CD14-positive monocyte (primary cell): ENCODE measurements around the gene FOS. TPM values are rescaled to one million over a fixed set of nuclear protein-coding genes. Genes with fewer than 3 reads are reported as not detected.
"Not testable (repeated sequence)": the region's sequence is repeated elsewhere in the genome, so short reads cannot be mapped to it uniquely, and the experiment has no call there.

Source experiments
- DNase-seq, 3 donors: peaks; one replicate each; pipeline ENCODE4 v3.0.0-alpha.2; 2011 to 2022
- H2AFZ ChIP-seq: 2 replicates; pipeline ENCODE4 v1.6.0; 2012; ENCODE audit warnings: mild to moderate bottlenecking, low read depth, low read length, inconsistent platforms; ENCODE audit not compliant: insufficient read depth, poor library complexity, severe bottlenecking
- H3K27ac ChIP-seq, 2 donors: 1 replicate in 1 of 2; 2 replicates in 1 of 2; pipeline ENCODE4 v1.5.1; 2012 to 2013; ENCODE audit warnings: low read length in 2 of 2, control low read depth in 1 of 2, inconsistent platforms in 1 of 2, low read depth in 1 of 2, mild to moderate bottlenecking in 1 of 2
- H3K27me3 ChIP-seq, 2 donors: one replicate each; pipeline versions ENCODE4 v1.6.0 to v1.6.1; 2011 to 2013; ENCODE audit warnings: low read length in 2 of 2; ENCODE audit not compliant: control insufficient read depth in 2 of 2, insufficient read depth in 2 of 2
- H3K36me3 ChIP-seq, 2 donors: replicated peaks in 1 of 2; 1 replicate in 1 of 2; 2 replicates in 1 of 2; pipeline versions ENCODE4 v1.5.1 to v1.6.1; 2012 to 2013; ENCODE audit warnings: low read length in 2 of 2, control low read depth in 1 of 2, inconsistent platforms in 1 of 2, mild to moderate bottlenecking in 1 of 2; ENCODE audit not compliant: insufficient read depth in 2 of 2, control insufficient read depth in 1 of 2
- H3K4me1 ChIP-seq, 2 donors: 1 replicate in 1 of 2; 2 replicates in 1 of 2; pipeline versions ENCODE4 v1.5.1 to v1.6.1; 2012 to 2013; ENCODE audit warnings: low read length in 2 of 2, control low read depth in 1 of 2, inconsistent platforms in 1 of 2, mild to moderate bottlenecking in 1 of 2, moderate library complexity in 1 of 2; ENCODE audit not compliant: insufficient read depth in 2 of 2, control insufficient read depth in 1 of 2
- H3K4me2 ChIP-seq: replicated peaks from 2 replicates; pipeline ENCODE3; 2012; ENCODE audit warnings: low read length, moderate library complexity, mild to moderate bottlenecking; ENCODE audit not compliant: poor library complexity, severe bottlenecking; ENCODE audit errors: extremely low read depth
- H3K4me3 ChIP-seq, 3 experiments: fragments of 200-600 bp in 1 of 3; sonication (generic) in 1 of 3; replicated peaks in 1 of 3; 1 replicate in 2 of 3; 2 replicates in 1 of 3; pipeline ENCODE4 v1.5.1; 2011 to 2013; ENCODE audit warnings: low read length in 3 of 3, mild to moderate bottlenecking in 3 of 3, control low read depth in 2 of 3, low read depth in 2 of 3, inconsistent platforms in 1 of 3, moderate library complexity in 1 of 3
- H3K79me2 ChIP-seq: 2 replicates; pipeline ENCODE4 v1.6.0; 2012; ENCODE audit warnings: mild to moderate bottlenecking, control low read depth, inconsistent platforms, low read length, moderate library complexity; ENCODE audit not compliant: insufficient read depth
- H3K9ac ChIP-seq: 2 replicates; pipeline ENCODE4 v1.6.0; 2017; ENCODE audit warnings: low read length, mild to moderate bottlenecking; ENCODE audit not compliant: insufficient read depth, poor library complexity, severe bottlenecking
- H3K9me3 ChIP-seq, 2 donors: replicated peaks in 1 of 2; 1 replicate in 1 of 2; 2 replicates in 1 of 2; pipeline versions ENCODE4 v1.5.1 to v1.6.1; 2012 to 2013; ENCODE audit warnings: low read length in 2 of 2, control low read depth in 1 of 2; ENCODE audit not compliant: control insufficient read depth in 1 of 2, insufficient read depth in 1 of 2
- H4K20me1 ChIP-seq: 2 replicates; pipeline ENCODE4 v1.6.0; 2012; ENCODE audit warnings: mild to moderate bottlenecking, low read length, control low read depth, moderate library complexity; ENCODE audit not compliant: insufficient read depth
- H3K27ac Mint-ChIP-seq, 7 donors: one replicate each; pipeline ENCODE4 v1.8.0; 2020; ENCODE audit warnings: mild to moderate bottlenecking in 7 of 7, mixed read lengths in 7 of 7, moderate library complexity in 6 of 7, inconsistent platforms in 2 of 7
- H3K27me3 Mint-ChIP-seq, 3 donors: one replicate each; pipeline ENCODE4 v1.8.0; 2021 to 2022; ENCODE audit warnings: low read depth in 3 of 3, mild to moderate bottlenecking in 3 of 3, mixed read lengths in 3 of 3, moderate library complexity in 3 of 3, inconsistent platforms in 1 of 3
- H3K36me3 Mint-ChIP-seq, 2 donors: one replicate each; pipeline ENCODE4 v1.8.0; 2020; ENCODE audit warnings: mixed read lengths in 2 of 2, inconsistent platforms in 1 of 2, mild to moderate bottlenecking in 1 of 2
- H3K4me1 Mint-ChIP-seq: one replicate; pipeline ENCODE4 v1.8.0; 2020; ENCODE audit warnings: mild to moderate bottlenecking, mixed read lengths
- H3K4me3 Mint-ChIP-seq, 2 donors: one replicate each; pipeline ENCODE4 v1.8.0; 2020; ENCODE audit warnings: mild to moderate bottlenecking in 2 of 2, mixed read lengths in 2 of 2, moderate library complexity in 1 of 2
- H3K9me3 Mint-ChIP-seq, 7 donors: one replicate each; pipeline ENCODE4 v1.8.0; 2020 to 2022; ENCODE audit warnings: mixed read lengths in 7 of 7, mild to moderate bottlenecking in 6 of 7, moderate library complexity in 6 of 7, inconsistent platforms in 2 of 7
- WGBS: methylation state at CpG from one replicate; pipeline ENCODE4 v1.1.5; 2013; ENCODE audit warnings: missing lambda C conversion rate; ENCODE audit not compliant: insufficient coverage; 5-methylcytosine and 5-hydroxymethylcytosine counted together
- intact Hi-C, 2 donors: fragments of 100-400 bp; cut with micrococcal nuclease; formaldehyde crosslinking; loops; one replicate each; pipeline versions ENCODE4 v1.15.0 to v1.15.1; 2023
- polyA plus RNA-seq, 3 donors: library from polyadenylated mRNA; depleted of rRNA in 1 of 3; unstranded in 2 of 3; stranded (reverse) in 1 of 3; fragments of 300-500 nt in 2 of 3; fragments of >200 nt in 1 of 3; fragmentation: Illumina TruSeq in 2 of 3; gene quantifications; 1 replicate in 2 of 3; 2 replicates in 1 of 3; pipeline ENCODE4 v1.2.3, GENCODE V29; 2012 to 2021
- TF ChIP-seq, protein P1 (sequence below): fragments of 200-600 bp; IDR thresholded peaks from one replicate; pipeline ENCODE4 v1.8.0; 2022; ENCODE audit warnings: antibody characterized with exemption, mild to moderate bottlenecking

FOS gene
- polyA plus RNA-seq, 3 donors: 4,403 to 5,159 (median 4,841) TPM

DNA sequence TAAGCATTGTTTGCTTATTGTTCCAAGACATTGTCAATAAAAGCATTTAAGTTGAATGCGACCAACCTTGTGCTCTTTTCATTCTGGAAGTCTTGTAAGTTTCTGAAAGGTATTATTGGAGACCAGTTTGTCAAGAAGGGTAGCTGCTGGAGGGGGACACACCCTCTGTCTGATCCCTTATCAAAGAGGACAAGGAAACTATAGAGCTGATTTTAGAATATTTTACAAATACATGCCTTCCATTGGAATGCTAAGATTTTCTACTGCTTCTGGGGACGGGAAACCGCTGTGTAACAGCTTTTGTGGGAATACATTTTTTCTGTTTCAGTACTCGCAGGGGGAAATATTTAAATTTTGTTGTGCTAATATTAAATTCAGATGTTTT, 3.5 kb downstream of the FOS start:
- Mint-ChIP-seq H3K36me3 (peaks cover 38 to 44% of the 10 kb centered on the region in 2 donors), H3K4me1 (peaks cover 63% of the 10 kb centered on the region), H3K27me3 (peaks cover 0 to 39% (median 7%) of the 10 kb centered on the region in 3 donors), H3K27ac (peak overlapping the region; percentile 94 to 100 (median 98)), H3K9me3 (peaks cover 15 to 31% (median 26%) of the 10 kb centered on the region in 7 donors), H3K4me3 (peak overlapping the region; percentile 95 to 100)
- peaks cover 41% of the 10 kb centered on the region for H3K79me2 ChIP-seq
- H3K27me3 ChIP-seq: no peaks in the 10 kb centered on the region
- H3K4me2 ChIP-seq: peak overlapping the region; percentile 84
- peak overlapping the region; percentile 48 to 98 for H3K27ac ChIP-seq
- DNase-seq: peak in 1 of 3 donors; percentile 33
- intact Hi-C loops: loop anchor here in 1 of 2 donors (5.0 kb wide), 1 partner anchor 150 kb away; no protein-coding TSS in a partner anchor
- no peak overlapping the region for H2AFZ ChIP-seq
- no CpG with 5 or more reads among the region's 4 CpGs for WGBS
- no peaks in the 10 kb centered on the region for H3K9me3 ChIP-seq
- peaks cover 61% of the 10 kb centered on the region for H4K20me1 ChIP-seq
- H3K9ac ChIP-seq: peak overlapping the region; percentile 99
- peak overlapping the region; percentile 80 to 100 (median 91) for H3K4me3 ChIP-seq
- peaks cover 56 to 66% of the 10 kb centered on the region in 2 donors for H3K4me1 ChIP-seq
- TF ChIP-seq, protein P1, sequence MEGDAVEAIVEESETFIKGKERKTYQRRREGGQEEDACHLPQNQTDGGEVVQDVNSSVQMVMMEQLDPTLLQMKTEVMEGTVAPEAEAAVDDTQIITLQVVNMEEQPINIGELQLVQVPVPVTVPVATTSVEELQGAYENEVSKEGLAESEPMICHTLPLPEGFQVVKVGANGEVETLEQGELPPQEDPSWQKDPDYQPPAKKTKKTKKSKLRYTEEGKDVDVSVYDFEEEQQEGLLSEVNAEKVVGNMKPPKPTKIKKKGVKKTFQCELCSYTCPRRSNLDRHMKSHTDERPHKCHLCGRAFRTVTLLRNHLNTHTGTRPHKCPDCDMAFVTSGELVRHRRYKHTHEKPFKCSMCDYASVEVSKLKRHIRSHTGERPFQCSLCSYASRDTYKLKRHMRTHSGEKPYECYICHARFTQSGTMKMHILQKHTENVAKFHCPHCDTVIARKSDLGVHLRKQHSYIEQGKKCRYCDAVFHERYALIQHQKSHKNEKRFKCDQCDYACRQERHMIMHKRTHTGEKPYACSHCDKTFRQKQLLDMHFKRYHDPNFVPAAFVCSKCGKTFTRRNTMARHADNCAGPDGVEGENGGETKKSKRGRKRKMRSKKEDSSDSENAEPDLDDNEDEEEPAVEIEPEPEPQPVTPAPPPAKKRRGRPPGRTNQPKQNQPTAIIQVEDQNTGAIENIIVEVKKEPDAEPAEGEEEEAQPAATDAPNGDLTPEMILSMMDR: no peak
- H3K36me3 ChIP-seq: peaks cover 35 to 41% of the 10 kb centered on the region in 2 donors

DNA sequence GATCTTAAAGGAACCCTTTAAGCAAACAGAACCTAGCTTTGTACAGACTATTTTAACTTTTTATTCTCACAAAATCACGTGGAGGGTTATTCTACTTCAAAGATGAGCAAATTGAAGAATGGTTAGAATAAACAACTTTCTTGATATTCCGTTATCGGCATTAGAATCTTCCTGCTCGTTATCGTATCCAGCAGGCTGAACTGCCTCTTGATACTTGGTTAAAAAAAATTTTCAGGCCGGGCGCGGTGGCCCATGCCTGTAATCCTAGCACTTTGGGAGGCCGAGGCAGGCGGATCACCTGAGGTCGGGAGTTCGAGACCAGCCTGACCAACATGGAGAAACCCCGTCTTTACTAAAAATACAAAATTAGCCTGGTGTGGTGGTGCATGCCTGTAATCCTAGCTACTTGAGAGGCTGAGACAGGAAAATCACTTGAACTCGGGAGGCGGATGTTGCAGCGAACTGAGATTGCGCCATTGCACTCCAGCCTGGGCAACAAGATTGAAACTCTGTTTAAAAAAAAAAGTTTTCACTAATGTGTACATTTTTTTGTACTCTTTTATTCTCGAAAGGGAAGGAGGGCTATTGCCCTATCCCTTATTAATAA, 4.0 kb downstream of the FOS start:
- Mint-ChIP-seq H3K4me3 (peak overlapping the region; percentile 95 to 100), H3K27ac (peak overlapping the region; percentile 94 to 100 (median 98)), H3K36me3 (peaks cover 38 to 44% of the 10 kb centered on the region in 2 donors), H3K4me1 (peaks cover 68% of the 10 kb centered on the region), H3K27me3 (peaks cover 0 to 39% (median 7%) of the 10 kb centered on the region in 3 donors), H3K9me3 (peaks cover 15 to 31% (median 26%) of the 10 kb centered on the region in 7 donors)
- peaks cover 57% of the 10 kb centered on the region for H4K20me1 ChIP-seq
- not testable (repeated sequence) for H3K27me3 ChIP-seq, H2AFZ ChIP-seq, H3K9me3 ChIP-seq
- peak overlapping the region; percentile 99 for H3K9ac ChIP-seq
- H3K27ac ChIP-seq: peak overlapping the region; percentile 48 to 98
- H3K4me2 ChIP-seq: peak overlapping the region; percentile 84
- DNase-seq: peak in 2 of 3 donors; percentile 51 to 69
- H3K4me3 ChIP-seq: peak overlapping the region; percentile 80 to 100 (median 91)
- peaks cover 35 to 41% of the 10 kb centered on the region in 2 donors for H3K36me3 ChIP-seq
- intact Hi-C loops: loop anchor here (1.0 to 5.0 kb wide), 2 partner anchors 12 to 150 kb away; no protein-coding TSS in a partner anchor
- peaks cover 41% of the 10 kb centered on the region for H3K79me2 ChIP-seq
- H3K4me1 ChIP-seq: peaks cover 61 to 67% of the 10 kb centered on the region in 2 donors
- WGBS: 50% methylated on average over 2 of the region's 18 CpGs
